Subcutaneous abdominal adipose tissue (tissue), 5 donors: ENCODE results near the gene SCAMP5.
A peak's percentile ranks its signal among the peaks of the same experiment; 100 is the strongest.

ENCODE experiments used
- H3K27ac ChIP-seq: one replicate; pipeline ENCODE4 v1.7.0; 2013; ENCODE audit warnings: low read depth, mild to moderate bottlenecking, inconsistent platforms, low read length, moderate library complexity
- H3K27me3 ChIP-seq, 5 donors: one replicate each; pipeline ENCODE4 v1.7.0; 2013; ENCODE audit warnings: low read length in 5 of 5, inconsistent platforms in 1 of 5; ENCODE audit not compliant: control insufficient read depth in 5 of 5, insufficient read depth in 4 of 5
- H3K36me3 ChIP-seq, 5 donors: one replicate each; pipeline ENCODE4 v1.7.0; 2013; ENCODE audit warnings: low read length in 5 of 5; ENCODE audit not compliant: control insufficient read depth in 5 of 5, insufficient read depth in 5 of 5
- H3K4me1 ChIP-seq, 5 donors: one replicate each; pipeline ENCODE4 v1.7.0; 2013; ENCODE audit warnings: low read length in 5 of 5, mild to moderate bottlenecking in 3 of 5, moderate library complexity in 1 of 5; ENCODE audit not compliant: control insufficient read depth in 5 of 5, insufficient read depth in 5 of 5
- H3K4me3 ChIP-seq, 5 donors: one replicate each; pipeline ENCODE4 v1.7.0; 2013; ENCODE audit warnings: low read length in 5 of 5, low read depth in 1 of 5
- H3K9ac ChIP-seq, 5 donors: one replicate each; pipeline ENCODE4 v1.7.0; 2013; ENCODE audit warnings: low read length in 5 of 5, mild to moderate bottlenecking in 4 of 5, moderate library complexity in 3 of 5
- H3K9me3 ChIP-seq, 5 donors: one replicate each; pipeline ENCODE4 v1.7.0; 2013; ENCODE audit warnings: low read length in 5 of 5; ENCODE audit not compliant: control insufficient read depth in 5 of 5
- donor health status: healthy.
- donor health status: healthy.
- donor health status: healthy.
- donor health status: healthy.
- donor health status: healthy.

The SCAMP5 gene

GRCh38 chr15:74995182-74995778, at the start of gene SCAMP5:
Gene SCAMP5 (plus strand): TSS chr15:74995563. CDS start chr15:75011840, 16,277 bp downstream.
- H3K9me3 ChIP-seq: peaks cover 0 to 6% (median 0%) of the 10 kb centered on the region in 5 donors
- no peaks in the 10 kb centered on the region for H3K36me3 ChIP-seq
- peak within 1 kb of the TSS; percentile 55 to 82 (median 74) for H3K4me3 ChIP-seq
- peaks cover 1 to 19% (median 15%) of the 10 kb centered on the region in 5 donors for H3K4me1 ChIP-seq
- H3K27ac ChIP-seq: no peak within 1 kb of the TSS
- H3K27me3 ChIP-seq: peaks cover 6 to 18% (median 13%) of the 10 kb centered on the region in 5 donors
- H3K9ac ChIP-seq: peak within 1 kb of the TSS in 1 of 5 donors; percentile 43

GRCh38 chr15:74950078-74950908, 45.1 kb upstream of the SCAMP5 start:
- Histone ChIP-seq H3K27me3 (no peaks in the 10 kb centered on the region), H3K9ac (no peak overlapping the region), H3K36me3 (no peaks in the 10 kb centered on the region), H3K4me3 (no peak overlapping the region), H3K4me1 (peaks cover 2 to 19% (median 17%) of the 10 kb centered on the region in 5 donors), H3K27ac (no peak overlapping the region), H3K9me3 (no peaks in the 10 kb centered on the region)

GRCh38 chr15:74951006-74951405, 44.4 kb upstream of the SCAMP5 start:
- Histone ChIP-seq H3K4me3 (no peak overlapping the region), H3K27me3 (no peaks in the 10 kb centered on the region), H3K27ac (no peak overlapping the region), H3K36me3 (no peaks in the 10 kb centered on the region), H3K9ac (no peak overlapping the region), H3K9me3 (no peaks in the 10 kb centered on the region), H3K4me1 (peaks cover 2 to 26% (median 24%) of the 10 kb centered on the region in 5 donors)

GRCh38 chr15:74954515-74954914, 40.8 kb upstream of the SCAMP5 start:
- Histone ChIP-seq H3K9ac (peak overlapping the region in 1 of 5 donors; percentile 62), H3K9me3 (no peaks in the 10 kb centered on the region), H3K27me3 (peaks cover 0 to 14% (median 9%) of the 10 kb centered on the region in 5 donors), H3K36me3 (no peaks in the 10 kb centered on the region), H3K4me3 (peak overlapping the region in 3 of 5 donors; percentile 15 to 74 (median 72)), H3K27ac (no peak overlapping the region), H3K4me1 (peaks cover 4 to 58% (median 55%) of the 10 kb centered on the region in 5 donors)

GRCh38 chr15:74955017-74955416, 40.3 kb upstream of the SCAMP5 start:
- H3K9me3 ChIP-seq: no peaks in the 10 kb centered on the region
- peak overlapping the region in 2 of 5 donors; percentile 14 to 62 for H3K9ac ChIP-seq
- H3K36me3 ChIP-seq: no peaks in the 10 kb centered on the region
- no peak overlapping the region for H3K27ac ChIP-seq
- H3K27me3 ChIP-seq: peaks cover 0 to 14% (median 9%) of the 10 kb centered on the region in 5 donors
- peak overlapping the region in 4 of 5 donors; percentile 7 to 74 (median 44) for H3K4me3 ChIP-seq
- H3K4me1 ChIP-seq: peaks cover 4 to 58% (median 55%) of the 10 kb centered on the region in 5 donors

GRCh38 chr15:74955796-74956647, 39.3 kb upstream of the SCAMP5 start:
- Histone ChIP-seq H3K36me3 (no peaks in the 10 kb centered on the region), H3K4me1 (peaks cover 4 to 54% (median 52%) of the 10 kb centered on the region in 5 donors), H3K27ac (no peak overlapping the region), H3K4me3 (peak overlapping the region; percentile 58 to 78 (median 74)), H3K27me3 (peaks cover 0 to 14% (median 9%) of the 10 kb centered on the region in 5 donors), H3K9me3 (no peaks in the 10 kb centered on the region), H3K9ac (peak overlapping the region in 4 of 5 donors; percentile 39 to 61 (median 49))

- Histone ChIP-seq H3K4me3 (peak within 1 kb of the TSS; percentile 72 to 78 (median 75)), H3K9me3 (no peaks in the 10 kb centered on the region), H3K4me1 (peaks cover 4 to 54% (median 52%) of the 10 kb centered on the region in 5 donors), H3K9ac (peak within 1 kb of the TSS in 4 of 5 donors; percentile 45 to 76 (median 58)), H3K36me3 (no peaks in the 10 kb centered on the region), H3K27ac (peak within 1 kb of the TSS; percentile 57), H3K27me3 (peaks cover 0 to 14% (median 9%) of the 10 kb centered on the region in 5 donors)
Observed at GRCh38 chr15:74956648-74957475, 38.5 kb upstream of the SCAMP5 start, which contains the start of gene RPP25. Gene RPP25 (minus strand): TSS chr15:74956772. CDS start chr15:74956583, 189 bp downstream.

- Histone ChIP-seq H3K27ac (peak overlapping the region; percentile 57), H3K36me3 (no peaks in the 10 kb centered on the region), H3K9ac (peak overlapping the region in 4 of 5 donors; percentile 45 to 76 (median 58)), H3K4me1 (peaks cover 4 to 54% (median 52%) of the 10 kb centered on the region in 5 donors), H3K9me3 (no peaks in the 10 kb centered on the region), H3K4me3 (peak overlapping the region; percentile 72 to 78 (median 75)), H3K27me3 (peaks cover 0 to 14% (median 9%) of the 10 kb centered on the region in 5 donors)
Observed at GRCh38 chr15:74957476-74958035, 37.8 kb upstream of the SCAMP5 start.
